ES-I3 (cell line): Measurements from ENCODE around the gene BACH1.
"Not testable (repeated sequence)": the region's sequence is repeated elsewhere in the genome, so short reads cannot be mapped to it uniquely, and the experiment has no call there.

Source experiments
- H3K36me3 ChIP-seq: 2 replicates; pipeline ENCODE4 v1.6.1; 2013; ENCODE audit warnings: mild to moderate bottlenecking, low read length, control low read depth, moderate library complexity; ENCODE audit not compliant: insufficient read depth
- H3K4me1 ChIP-seq: 2 replicates; pipeline ENCODE4 v1.6.1; 2013; ENCODE audit warnings: mild to moderate bottlenecking, control low read depth, low read length; ENCODE audit not compliant: insufficient read depth
- H3K9ac ChIP-seq: 2 replicates; pipeline ENCODE4 v1.6.1; 2013; ENCODE audit warnings: low read depth, mild to moderate bottlenecking, low read length, moderate library complexity
- H3K9me3 ChIP-seq: 2 replicates; pipeline ENCODE4 v1.6.1; 2013; ENCODE audit warnings: mild to moderate bottlenecking, low read length, moderate library complexity; ENCODE audit not compliant: control insufficient read depth, insufficient read depth

BACH1 gene

GRCh38 chr21:29298348-29299045 lies at the start of gene BACH1:
Gene BACH1, plus strand, starts transcription at chr21:29298922. Its CDS starts 22,359 bp downstream, at chr21:29321281.
- Histone ChIP-seq H3K9ac (peak within 1 kb of the TSS; percentile 72), H3K9me3 (peaks cover 2% of the 10 kb centered on the region; the same call in 1 of the 2 replicates), H3K4me1 (peaks cover 24% of the 10 kb centered on the region), H3K36me3 (no peaks in the 10 kb centered on the region)

GRCh38 chr21:29249289-29249688 lies 49.4 kb upstream of the BACH1 start:
- H3K9ac ChIP-seq, H3K36me3 ChIP-seq, H3K9me3 ChIP-seq, H3K4me1 ChIP-seq: not testable (repeated sequence)

GRCh38 chr21:29250636-29251035 lies 48.1 kb upstream of the BACH1 start:
- no peaks in the 10 kb centered on the region; the same call in 1 of the 2 replicates for H3K36me3 ChIP-seq
- no peaks in the 10 kb centered on the region for H3K4me1 ChIP-seq

DNA sequence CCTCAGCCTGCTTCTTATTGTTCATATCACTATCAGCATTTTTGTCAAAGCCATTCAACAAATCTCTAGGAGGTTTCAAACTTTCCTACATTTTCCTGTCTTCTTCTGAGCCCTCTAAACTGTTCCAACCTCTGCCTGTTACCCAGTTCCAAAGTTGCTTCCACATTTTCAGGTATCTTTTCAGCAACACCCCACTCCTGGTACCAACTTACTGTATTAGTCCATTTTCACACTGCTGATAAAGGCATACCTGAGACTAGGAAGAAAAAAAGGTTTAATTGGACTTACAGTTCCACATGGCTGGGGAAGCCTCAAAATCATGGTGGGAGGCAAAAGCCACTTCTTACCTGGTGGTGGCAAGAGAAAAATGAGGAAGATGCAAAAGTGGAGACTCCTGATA lies 44.9 kb upstream of the BACH1 start:
- not testable (repeated sequence) for H3K9ac ChIP-seq, H3K36me3 ChIP-seq, H3K9me3 ChIP-seq, H3K4me1 ChIP-seq

More at GRCh38 chr21:29250636-29251035, 48.1 kb upstream of the BACH1 start:
- H3K9ac ChIP-seq = no peak overlapping the region
- H3K9me3 ChIP-seq = peaks cover 5% of the 10 kb centered on the region

GRCh38 chr21:29254550-29254949 lies 44.2 kb upstream of the BACH1 start:
- Histone ChIP-seq H3K4me1 (no peaks in the 10 kb centered on the region), H3K9me3 (peaks cover 5% of the 10 kb centered on the region), H3K36me3 (no peaks in the 10 kb centered on the region; the same call in 1 of the 2 replicates), H3K9ac (no peak overlapping the region)

DNA sequence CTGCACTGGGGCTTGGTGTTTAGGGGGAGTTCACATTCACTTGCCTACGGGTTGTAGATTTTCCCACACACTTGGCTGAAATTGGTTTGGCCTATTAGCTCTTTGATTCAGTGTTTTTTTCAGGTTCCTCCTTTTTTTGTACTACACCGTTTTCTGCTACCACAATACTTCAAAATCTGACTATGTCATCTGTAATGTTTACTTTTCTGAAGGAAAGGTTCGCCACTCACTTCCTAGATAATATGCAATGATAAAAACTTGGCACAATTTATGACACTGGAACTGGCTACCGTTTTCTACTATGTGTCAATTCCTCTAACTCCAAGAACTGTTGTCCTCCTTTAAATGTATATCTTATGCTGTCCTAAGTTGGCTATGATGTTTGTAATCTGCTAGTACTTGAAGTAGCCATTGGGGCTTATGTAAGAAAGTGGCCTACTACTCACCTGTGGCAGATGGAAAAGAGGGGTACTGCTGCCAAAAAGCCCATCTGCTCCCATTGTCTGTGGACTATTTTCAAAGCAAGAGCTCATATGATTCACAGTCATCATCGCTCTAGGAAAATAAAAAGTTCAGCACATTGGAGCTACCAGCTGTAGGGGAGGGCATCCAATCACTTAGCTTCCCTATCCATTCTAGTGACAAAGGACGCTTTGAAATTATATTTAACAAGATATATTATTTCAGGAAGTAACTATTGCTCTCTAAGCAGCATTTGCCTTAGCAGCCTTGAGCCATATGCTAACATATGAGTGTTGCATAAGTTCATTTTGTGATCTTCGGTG lies 42.4 kb upstream of the BACH1 start:
- no peaks in the 10 kb centered on the region for H3K4me1 ChIP-seq
- no peaks in the 10 kb centered on the region; the same call in 1 of the 2 replicates for H3K36me3 ChIP-seq
- H3K9ac ChIP-seq = no peak overlapping the region
- peaks cover 5% of the 10 kb centered on the region for H3K9me3 ChIP-seq

GRCh38 chr21:29257701-29258100 lies 41.0 kb upstream of the BACH1 start:
- no peak overlapping the region for H3K9ac ChIP-seq
- H3K36me3 ChIP-seq = no peaks in the 10 kb centered on the region
- no peaks in the 10 kb centered on the region for H3K4me1 ChIP-seq
- H3K9me3 ChIP-seq = peaks cover 5% of the 10 kb centered on the region

- Histone ChIP-seq H3K9ac (no peak overlapping the region), H3K9me3 (peaks cover 5% of the 10 kb centered on the region), H3K36me3 (no peaks in the 10 kb centered on the region), H3K4me1 (no peaks in the 10 kb centered on the region)
Observed at GRCh38 chr21:29258626-29259338, 39.9 kb upstream of the BACH1 start.

GRCh38 chr21:29260461-29260860 lies 38.3 kb upstream of the BACH1 start:
- Histone ChIP-seq H3K4me1 (no peaks in the 10 kb centered on the region), H3K9ac (no peak overlapping the region), H3K9me3 (no peaks in the 10 kb centered on the region), H3K36me3 (no peaks in the 10 kb centered on the region)

DNA sequence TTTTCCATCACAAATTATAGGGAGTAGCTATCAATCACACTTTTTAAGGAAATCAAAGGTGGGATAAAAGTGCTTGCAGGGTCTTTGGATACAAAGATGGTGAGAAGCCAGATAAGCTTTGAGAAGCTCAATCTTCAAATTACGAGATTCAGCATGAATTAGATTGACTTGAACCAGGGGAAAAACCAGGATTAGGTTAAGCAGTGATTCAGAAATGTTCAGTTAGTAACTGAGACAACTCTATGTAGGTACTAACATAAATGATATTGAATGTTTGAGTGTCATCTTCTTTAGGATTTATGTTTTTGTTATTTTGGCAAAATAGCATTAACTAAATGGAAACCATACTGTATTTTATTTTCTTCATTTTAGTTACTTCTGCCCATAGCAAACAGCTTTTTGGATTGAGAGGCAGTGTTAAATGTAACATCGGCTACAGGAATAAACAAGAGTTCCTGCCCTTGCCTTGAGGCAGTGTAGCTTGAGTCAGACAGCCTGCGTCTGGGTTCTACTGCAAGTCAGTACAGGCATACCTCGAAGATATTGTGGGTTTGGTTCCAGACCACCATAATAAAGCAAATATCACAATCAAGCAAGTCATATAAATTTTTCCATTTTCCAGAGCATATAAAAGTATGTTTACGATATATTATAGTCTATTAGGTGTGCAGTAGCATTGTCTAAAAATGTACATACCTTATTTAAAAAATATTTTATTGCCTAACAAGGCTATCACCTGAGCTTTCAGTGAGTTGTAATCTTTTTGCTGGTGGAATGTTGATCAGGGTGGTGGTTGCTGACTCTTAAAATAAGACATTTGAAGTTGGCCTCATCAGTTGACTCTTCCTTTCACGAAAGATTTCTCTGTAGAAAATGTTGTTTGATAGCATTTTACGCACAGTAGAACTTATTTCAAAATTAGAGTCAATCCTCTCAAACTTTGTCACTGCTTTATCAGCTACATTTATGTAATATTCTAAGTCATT lies 36.9 kb upstream of the BACH1 start:
- Histone ChIP-seq H3K36me3 (no peaks in the 10 kb centered on the region), H3K4me1 (no peaks in the 10 kb centered on the region), H3K9ac (no peak overlapping the region), H3K9me3 (no peaks in the 10 kb centered on the region)

DNA sequence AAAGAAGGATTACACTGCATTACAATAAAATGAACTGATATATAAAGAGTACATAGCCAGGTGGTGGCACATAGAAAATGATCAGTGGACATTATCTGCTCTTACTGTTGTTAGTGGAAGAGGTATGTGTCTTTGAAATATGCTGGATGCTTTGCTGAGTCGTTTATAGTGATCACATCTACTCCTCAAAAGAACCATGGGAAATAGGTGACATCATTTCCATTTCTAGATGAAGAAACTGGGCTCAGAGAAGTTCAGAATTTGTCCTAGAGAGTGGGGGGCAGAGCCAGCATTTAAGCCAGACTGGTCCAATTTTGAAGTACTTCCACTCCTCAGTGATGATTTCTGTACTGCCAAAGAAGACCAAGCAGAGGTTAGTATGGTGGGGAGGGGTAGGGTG lies 34.0 kb upstream of the BACH1 start:
- Histone ChIP-seq H3K36me3 (no peaks in the 10 kb centered on the region), H3K4me1 (no peaks in the 10 kb centered on the region), H3K9me3 (no peaks in the 10 kb centered on the region)

GRCh38 chr21:29265690-29266479 lies 32.8 kb upstream of the BACH1 start:
- Histone ChIP-seq H3K9ac (no peak overlapping the region), H3K4me1 (no peaks in the 10 kb centered on the region), H3K9me3 (no peaks in the 10 kb centered on the region), H3K36me3 (no peaks in the 10 kb centered on the region)

More for the DNA sequence above, 34.0 kb upstream of the BACH1 start:
- H3K9ac ChIP-seq = no peak overlapping the region

DNA sequence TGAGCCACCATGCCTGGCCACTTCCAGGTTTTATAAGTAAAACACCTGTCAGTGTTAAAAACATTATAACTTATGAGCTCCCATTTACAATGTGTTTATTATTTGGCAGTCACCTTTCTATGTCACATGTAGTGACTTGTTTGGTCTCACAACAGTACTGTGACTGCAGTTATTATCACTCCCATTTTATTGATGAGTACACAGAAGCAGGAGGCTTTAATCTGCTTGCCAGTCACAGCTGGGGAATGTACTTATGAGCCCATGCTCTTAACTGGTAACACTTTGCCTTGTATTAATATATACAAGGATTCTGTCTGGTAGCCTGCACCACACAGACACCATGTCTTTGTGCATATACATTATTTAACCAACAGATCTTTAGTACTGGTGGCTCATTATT lies 31.1 kb upstream of the BACH1 start:
- Histone ChIP-seq H3K36me3 (no peaks in the 10 kb centered on the region), H3K9me3 (no peaks in the 10 kb centered on the region), H3K4me1 (no peaks in the 10 kb centered on the region), H3K9ac (no peak overlapping the region)
